ENCODE data around the gene NXPE4.

The NXPE4 gene

GRCh38 chr11:114586797-114587196 is 8.8 kb downstream of the NXPE4 start:
- Histone ChIP-seq H3K4me3 (replicated peaks; ENCODE audit: insufficient read depth, low read length) (no peak overlapping the region), H3K27me3 (ENCODE audit: insufficient read depth, poor library complexity, severe bottlenecking) (no peaks in the 10 kb centered on the region)
- no peak for DNase-seq (ENCODE audit: low read depth in 1 of 2, low spot score in 1 of 2)

GRCh38 chr11:114571712-114572111 is 23.9 kb downstream of the NXPE4 start:
- Histone ChIP-seq H3K4me3 (replicated peaks; ENCODE audit: insufficient read depth, low read length) (no peak overlapping the region), H3K27me3 (ENCODE audit: insufficient read depth, poor library complexity, severe bottlenecking) (peaks cover 3% of the 10 kb centered on the region), H3K27ac (replicated peaks) (no peak overlapping the region)
- DNase-seq (ENCODE audit: low read depth in 1 of 2, low spot score in 1 of 2), result no peak
- no peak for TF ChIP-seq CTCF (IDR thresholded peaks at IDR 0.05; ENCODE audit: insufficient read depth, low read length)
- no peak for TF ChIP-seq GABPA (IDR thresholded peaks at IDR 0.05; ENCODE audit: low read depth)
- no peak for TF ChIP-seq SPI1 (IDR thresholded peaks at IDR 0.05; ENCODE audit: borderline replicate concordance, low read depth)
- no peak for TF ChIP-seq REST (IDR thresholded peaks at IDR 0.05; ENCODE audit: insufficient replicate concordance, low read depth)
- TF ChIP-seq POLR2AphosphoS5 (IDR thresholded peaks at IDR 0.05; ENCODE audit: low read depth), result no peak

More at GRCh38 chr11:114586797-114587196, 8.8 kb downstream of the NXPE4 start:
- no peak overlapping the region for H3K27ac ChIP-seq (replicated peaks)
- TF ChIP-seq REST (IDR thresholded peaks at IDR 0.05; ENCODE audit: insufficient replicate concordance, low read depth), result no peak
- no peak for TF ChIP-seq SPI1 (IDR thresholded peaks at IDR 0.05; ENCODE audit: borderline replicate concordance, low read depth)
- TF ChIP-seq GABPA (IDR thresholded peaks at IDR 0.05; ENCODE audit: low read depth), result no peak
- no peak for TF ChIP-seq POLR2AphosphoS5 (IDR thresholded peaks at IDR 0.05; ENCODE audit: low read depth)
- no peak for TF ChIP-seq CTCF (IDR thresholded peaks at IDR 0.05; ENCODE audit: insufficient read depth, low read length)

- no peak for DNase-seq (ENCODE audit: low read depth in 1 of 2, low spot score in 1 of 2)
- H3K4me3 ChIP-seq (replicated peaks; ENCODE audit: insufficient read depth, low read length), result no peak overlapping the region
- peaks cover 3% of the 10 kb centered on the region for H3K27me3 ChIP-seq (ENCODE audit: insufficient read depth, poor library complexity, severe bottlenecking)
- TF ChIP-seq POLR2AphosphoS5 (IDR thresholded peaks at IDR 0.05; ENCODE audit: low read depth) (no peak), SPI1 (IDR thresholded peaks at IDR 0.05; ENCODE audit: borderline replicate concordance, low read depth) (no peak), REST (IDR thresholded peaks at IDR 0.05; ENCODE audit: insufficient replicate concordance, low read depth) (no peak), CTCF (IDR thresholded peaks at IDR 0.05; ENCODE audit: insufficient read depth, low read length) (no peak), GABPA (IDR thresholded peaks at IDR 0.05; ENCODE audit: low read depth) (no peak)
- H3K27ac ChIP-seq (replicated peaks), result no peak overlapping the region
Measured at GRCh38 chr11:114569801-114570200, 25.8 kb downstream of the NXPE4 start.

Data from HL-60 (cell line).